HG02938 (cell line): Measurements from ENCODE around the gene RACK1.

ENCODE experiments used
- ATAC-seq: cut with Tn5 transposase; IDR thresholded peaks from one replicate; pipeline ENCODE4 v1.9.1; 2021; ENCODE audit warnings: mild to moderate bottlenecking, moderate library complexity; ENCODE audit not compliant: unreplicated experiment

The RACK1 gene

GRCh38 chr5:181259974-181260719, 16.4 kb upstream of the RACK1 start:
- no peak for ATAC-seq

- no peak for ATAC-seq
Measured at GRCh38 chr5:181259283-181259682, 15.6 kb upstream of the RACK1 start.

- ATAC-seq = no peak
Measured at GRCh38 chr5:181258576-181258975, 14.9 kb upstream of the RACK1 start.

- no peak for ATAC-seq
Measured at GRCh38 chr5:181255836-181256578, 12.3 kb upstream of the RACK1 start.

- no peak for ATAC-seq
Measured at GRCh38 chr5:181255276-181255675, 11.6 kb upstream of the RACK1 start.

GRCh38 chr5:181248277-181248676, 4.6 kb upstream of the RACK1 start:
- no peak for ATAC-seq

- ATAC-seq = peak; percentile 39
Measured at GRCh38 chr5:181246276-181247049, 2.8 kb upstream of the RACK1 start.

- ATAC-seq = no peak
Measured at GRCh38 chr5:181245427-181246275, 1.9 kb upstream of the RACK1 start.

GRCh38 chr5:181243018-181243563, 615 bp downstream of the RACK1 start:
- ATAC-seq = no peak

GRCh38 chr5:181242031-181242451, 1.7 kb downstream of the RACK1 start:
- ATAC-seq = no peak

- ATAC-seq = no peak
Measured at GRCh38 chr5:181241393-181241975, 2.2 kb downstream of the RACK1 start.

- ATAC-seq = no peak
Measured at GRCh38 chr5:181239062-181239663, 4.5 kb downstream of the RACK1 start.

GRCh38 chr5:181237729-181238385, 5.8 kb downstream of the RACK1 start:
- no peak for ATAC-seq

GRCh38 chr5:181236954-181237641, 6.6 kb downstream of the RACK1 start:
- ATAC-seq = no peak

GRCh38 chr5:181236471-181236870, 7.2 kb downstream of the RACK1 start:
- no peak for ATAC-seq

- no peak for ATAC-seq
Measured at GRCh38 chr5:181235689-181236366, 7.9 kb downstream of the RACK1 start.

GRCh38 chr5:181235323-181235688, 8.4 kb downstream of the RACK1 start:
- no peak for ATAC-seq
